Stimulated activated CD8-positive, alpha-beta memory T cell treated with anti-CD3 and anti-CD28 coated beads, Interleukin-4, amount 100 ng/mL, for 48 hours (primary cell): ENCODE results near the gene TLR1.
"Not testable (repeated sequence)": the region's sequence is repeated elsewhere in the genome, so short reads cannot be mapped to it uniquely, and the experiment has no call there.

ENCODE experiments used
- DNase-seq: peaks from one replicate; pipeline ENCODE4 v3.0.0-alpha.2; 2020

Gene TLR1

DNA sequence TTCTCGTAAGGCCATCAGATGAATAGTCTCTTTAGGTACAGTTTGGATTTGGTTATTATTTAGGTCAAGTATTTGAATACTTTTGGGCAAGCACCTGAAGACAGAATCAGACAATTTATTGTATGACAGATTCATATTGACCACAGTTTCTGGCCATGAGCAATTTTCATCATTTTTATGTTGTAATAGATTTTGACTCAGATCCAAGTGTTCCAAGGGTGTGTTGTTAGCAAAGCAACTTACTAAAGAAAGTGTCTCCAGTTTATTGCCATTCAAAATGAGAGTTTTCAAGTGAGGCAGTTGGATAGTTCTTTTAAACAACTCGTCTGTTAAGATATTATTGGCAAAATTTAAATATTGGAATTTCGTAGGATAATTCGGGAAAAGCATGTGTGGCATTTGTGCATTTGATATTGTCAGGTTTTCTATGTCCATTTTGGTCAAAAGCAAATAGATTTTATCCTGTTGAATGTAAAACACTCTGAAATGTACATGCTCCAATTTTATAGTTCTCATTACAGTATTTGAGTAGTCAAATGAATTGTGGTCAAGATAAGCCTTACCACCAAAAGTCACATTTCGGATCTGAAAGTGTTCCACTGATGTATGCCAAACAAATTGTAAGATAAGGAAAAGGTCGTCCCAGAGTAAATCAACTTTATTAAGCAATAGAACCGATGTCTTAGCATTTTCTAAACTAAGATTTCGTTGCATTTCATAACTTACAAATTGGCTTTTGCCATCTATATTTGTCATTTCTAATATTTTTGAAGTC is 30.2 kb downstream of the TLR1 start:
- DNase-seq: no peak

DNA sequence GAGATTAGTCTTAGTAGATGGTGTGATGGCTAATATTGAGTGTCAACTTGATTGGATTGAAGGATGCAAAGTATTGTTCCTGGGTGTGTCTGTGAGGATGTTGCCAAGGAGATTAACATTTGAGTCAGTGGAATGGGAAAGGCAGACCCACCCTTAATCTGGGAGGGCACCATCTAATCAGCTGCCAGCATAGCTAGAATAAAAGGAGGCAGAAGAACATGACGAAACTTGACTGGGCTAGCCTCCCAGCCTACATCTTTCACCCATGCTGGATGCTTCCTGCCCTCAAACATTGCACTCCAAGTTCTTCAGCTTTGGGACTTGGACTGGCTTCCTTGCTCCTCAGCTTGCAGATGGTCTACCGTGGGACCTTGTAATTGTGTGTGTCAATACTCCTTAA is 34.3 kb downstream of the TLR1 start:
- DNase-seq: not testable (repeated sequence)

DNA sequence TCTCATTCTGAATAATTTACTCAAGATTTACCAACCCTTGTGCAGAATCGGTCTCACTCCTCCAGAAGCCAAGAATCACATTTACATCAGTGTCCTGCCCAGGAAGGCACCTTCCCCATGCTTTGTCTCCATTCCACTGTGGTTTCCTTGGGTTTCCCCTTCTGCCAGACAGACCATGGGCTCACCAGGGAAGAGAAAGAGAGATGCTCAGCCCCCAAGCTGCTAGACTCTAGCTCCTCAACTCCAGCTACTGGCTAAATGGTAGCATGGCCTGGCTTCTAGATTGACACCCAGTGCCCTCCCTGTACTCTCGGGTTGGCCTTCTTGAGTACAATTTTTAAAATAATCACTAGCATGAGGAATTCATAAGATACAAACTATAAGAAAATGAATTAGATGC is 34.7 kb downstream of the TLR1 start:
- DNase-seq: no peak

DNA sequence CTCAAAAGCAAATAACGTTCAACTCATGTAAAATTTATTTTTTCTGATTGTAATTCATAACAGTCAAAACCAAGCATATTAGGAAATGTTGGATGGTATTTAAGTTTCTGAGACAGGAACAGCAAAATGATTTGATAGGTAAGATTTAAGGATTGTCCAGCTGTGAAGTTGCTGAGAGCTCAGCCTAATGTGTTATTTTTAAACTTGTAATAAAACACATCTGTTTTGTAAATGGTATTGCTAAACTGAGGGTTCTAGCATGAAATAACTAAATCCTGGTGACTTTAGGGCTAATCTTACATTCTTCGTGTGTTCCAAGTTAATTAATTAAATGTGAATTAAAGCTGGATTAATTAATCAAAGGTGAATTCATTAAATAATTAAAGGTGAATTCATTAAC is 35.1 kb downstream of the TLR1 start:
- DNase-seq: no peak

DNA sequence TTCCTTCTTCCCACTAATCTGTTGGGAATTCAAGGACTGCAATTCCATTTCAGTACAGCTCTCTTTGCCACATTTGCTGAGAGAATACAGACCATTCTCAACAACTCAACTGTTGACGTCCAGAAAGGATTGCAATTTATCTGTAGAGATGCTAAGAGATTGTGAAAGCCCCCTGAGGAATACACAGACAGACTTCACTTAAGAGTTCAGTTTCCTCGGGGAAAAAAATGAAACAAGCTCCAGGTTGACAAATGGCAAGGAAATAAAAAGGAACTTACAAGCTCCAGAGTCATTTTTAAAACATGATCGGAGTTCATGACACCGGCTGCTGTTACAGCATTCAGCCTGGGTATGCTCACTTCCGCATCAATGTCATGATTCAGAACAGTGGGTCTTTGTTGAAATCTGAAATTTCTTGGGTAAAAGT is 35.6 kb downstream of the TLR1 start:
- no peak for DNase-seq

DNA sequence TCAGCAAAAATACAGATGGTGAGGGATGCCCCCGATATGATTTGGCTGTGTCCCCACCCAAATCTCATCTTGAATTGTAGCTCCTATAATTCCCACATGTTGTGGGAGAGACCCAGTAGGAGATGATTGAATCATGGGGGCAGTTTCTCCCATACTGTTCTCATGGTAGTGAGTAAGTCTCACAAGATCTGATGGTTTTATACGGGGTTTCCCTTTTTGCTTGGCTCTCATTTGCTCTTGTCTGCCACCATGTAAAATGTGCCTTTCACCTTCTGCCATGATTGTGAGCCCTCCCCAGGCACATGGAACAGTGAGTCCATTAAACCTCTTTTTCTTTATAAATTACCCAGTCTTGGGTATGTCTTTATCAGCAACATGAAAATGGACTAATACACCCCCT is 37.7 kb downstream of the TLR1 start:
- DNase-seq: not testable (repeated sequence)

DNA sequence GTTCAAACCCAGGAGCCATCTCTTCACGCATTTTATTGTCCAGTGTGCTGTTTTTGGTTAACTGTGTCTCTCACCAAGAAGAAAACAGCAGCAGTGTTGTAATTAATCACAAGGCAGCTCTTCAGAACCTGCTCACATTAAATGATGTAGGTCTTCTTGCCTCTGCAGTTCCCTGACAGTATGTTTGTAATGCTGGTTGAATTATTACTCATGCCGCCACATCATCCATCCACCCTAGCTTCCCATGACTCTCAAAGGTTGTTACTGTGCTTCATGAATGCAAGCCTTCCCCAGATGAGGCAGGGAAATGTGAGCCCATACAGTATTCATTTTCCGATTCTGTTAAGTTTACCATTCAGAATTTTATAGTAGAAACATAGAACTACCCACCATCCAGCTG is 39.2 kb downstream of the TLR1 start:
- DNase-seq: no peak

DNA sequence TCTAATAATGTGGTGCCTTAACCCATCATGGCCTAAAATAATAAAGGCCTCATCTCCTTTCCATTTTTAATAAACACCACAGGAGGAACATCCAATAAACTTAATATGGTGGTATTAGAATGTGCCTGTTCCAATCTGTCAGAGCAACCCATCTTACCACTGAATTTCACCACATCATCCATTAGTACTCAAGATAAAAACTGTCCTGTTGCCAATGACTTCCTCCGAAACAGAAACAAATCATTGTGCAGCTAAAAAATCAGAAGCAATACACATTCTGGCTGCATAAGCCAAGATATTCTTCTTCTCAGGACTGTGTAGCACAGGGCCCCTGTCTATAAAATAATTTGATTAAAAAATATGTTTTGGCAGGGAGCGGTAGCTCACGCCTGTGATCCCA is 40.3 kb downstream of the TLR1 start:
- no peak for DNase-seq

DNA sequence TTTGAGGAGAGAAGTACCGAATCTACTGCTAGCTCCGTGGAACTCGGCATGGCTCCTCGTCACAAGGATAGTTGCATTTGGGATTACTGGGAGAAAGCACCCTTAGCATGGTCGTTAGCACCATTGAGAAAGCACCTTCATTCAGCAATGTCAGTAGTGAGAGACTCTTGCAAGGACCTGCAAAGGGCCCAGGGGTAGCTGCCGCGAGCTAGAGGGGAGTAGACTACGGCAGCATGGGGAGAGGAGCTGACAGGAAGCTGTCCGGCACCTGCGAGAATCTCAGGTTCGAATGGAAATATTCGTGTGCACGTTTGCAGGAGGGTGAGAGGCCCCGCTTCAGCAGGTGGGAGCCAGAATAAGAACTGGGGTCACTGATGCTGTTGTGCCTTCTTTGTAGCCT is 42.0 kb downstream of the TLR1 start:
- no peak for DNase-seq

DNA sequence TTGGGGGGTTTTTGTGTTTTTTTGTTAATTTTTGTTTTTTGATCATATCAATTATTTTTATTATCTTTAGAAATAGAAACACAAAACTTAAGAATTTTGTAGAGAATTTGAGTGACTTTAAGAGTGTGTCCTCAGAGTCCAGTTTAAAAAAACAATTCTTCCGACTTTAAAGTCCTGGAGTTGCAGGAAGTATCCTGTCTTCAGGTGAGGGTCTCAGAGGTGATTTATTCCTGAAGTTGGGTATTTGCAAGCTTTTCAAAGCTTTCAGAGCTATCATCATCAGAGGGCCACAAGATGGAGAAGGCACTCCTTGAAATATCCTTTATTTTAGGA is 44.8 kb downstream of the TLR1 start:
- no peak for DNase-seq

DNA sequence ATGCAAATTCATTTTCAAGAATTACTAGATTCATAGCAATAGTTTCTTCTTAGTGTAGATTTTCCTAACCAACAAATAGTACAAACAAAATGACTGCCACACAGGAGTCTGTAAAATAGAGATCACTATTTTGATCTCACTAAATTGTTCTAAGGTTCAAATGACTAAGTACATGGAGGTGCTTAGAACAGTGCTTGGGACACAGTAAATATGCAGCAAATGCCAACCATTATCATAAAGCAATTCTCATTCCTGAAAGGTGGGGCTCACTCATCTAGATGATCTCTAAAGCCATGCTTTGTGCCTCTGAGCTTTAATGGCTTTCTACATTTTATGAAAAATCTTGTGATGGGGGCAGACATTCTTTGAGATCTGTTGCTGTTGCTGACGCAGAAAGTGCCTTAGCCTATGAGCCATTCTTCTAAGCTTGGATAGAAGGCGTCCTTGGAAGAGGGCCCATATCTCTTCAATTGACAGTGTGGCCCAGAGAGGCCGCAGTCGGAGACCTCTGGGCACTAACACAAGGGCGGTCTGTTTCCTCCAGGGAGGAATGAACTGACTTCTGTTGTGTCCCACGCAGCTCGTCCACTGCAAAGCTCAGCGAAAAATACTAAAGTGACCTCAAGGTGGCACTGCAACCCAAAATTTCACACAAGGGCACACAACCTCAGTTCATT is 45.3 kb downstream of the TLR1 start:
- DNase-seq: peak; percentile 80

DNA sequence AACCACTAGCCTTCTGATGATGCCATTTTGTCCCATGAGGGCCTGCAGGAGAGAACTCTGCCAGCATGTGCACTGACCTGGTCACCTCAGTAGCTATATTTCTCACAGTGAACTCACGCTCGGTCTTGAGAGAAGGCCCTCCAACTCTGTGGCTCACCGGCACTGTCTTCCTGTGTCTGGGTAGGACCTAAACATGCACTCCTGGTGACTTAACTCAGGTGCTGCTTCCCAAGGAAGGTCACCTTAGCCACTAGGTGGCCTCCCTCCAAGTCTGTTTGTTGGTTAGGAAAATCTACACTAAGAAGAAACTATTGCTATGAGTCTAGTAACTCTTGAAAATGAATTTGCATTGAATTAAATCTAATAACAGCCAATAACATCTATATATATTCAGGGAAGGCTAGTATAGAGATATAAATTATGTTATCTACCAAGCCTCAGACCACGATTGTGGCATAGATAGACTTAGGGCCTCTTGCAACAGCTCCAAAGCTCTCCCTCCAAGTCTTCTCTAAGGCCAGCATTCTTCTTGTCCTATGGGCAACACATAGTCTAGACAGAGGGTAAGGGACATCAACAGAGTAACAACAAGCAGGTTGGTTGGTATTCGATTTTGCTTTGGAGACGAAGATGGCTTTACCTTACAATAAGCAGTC is 46.5 kb downstream of the TLR1 start:
- DNase-seq: no peak

DNA sequence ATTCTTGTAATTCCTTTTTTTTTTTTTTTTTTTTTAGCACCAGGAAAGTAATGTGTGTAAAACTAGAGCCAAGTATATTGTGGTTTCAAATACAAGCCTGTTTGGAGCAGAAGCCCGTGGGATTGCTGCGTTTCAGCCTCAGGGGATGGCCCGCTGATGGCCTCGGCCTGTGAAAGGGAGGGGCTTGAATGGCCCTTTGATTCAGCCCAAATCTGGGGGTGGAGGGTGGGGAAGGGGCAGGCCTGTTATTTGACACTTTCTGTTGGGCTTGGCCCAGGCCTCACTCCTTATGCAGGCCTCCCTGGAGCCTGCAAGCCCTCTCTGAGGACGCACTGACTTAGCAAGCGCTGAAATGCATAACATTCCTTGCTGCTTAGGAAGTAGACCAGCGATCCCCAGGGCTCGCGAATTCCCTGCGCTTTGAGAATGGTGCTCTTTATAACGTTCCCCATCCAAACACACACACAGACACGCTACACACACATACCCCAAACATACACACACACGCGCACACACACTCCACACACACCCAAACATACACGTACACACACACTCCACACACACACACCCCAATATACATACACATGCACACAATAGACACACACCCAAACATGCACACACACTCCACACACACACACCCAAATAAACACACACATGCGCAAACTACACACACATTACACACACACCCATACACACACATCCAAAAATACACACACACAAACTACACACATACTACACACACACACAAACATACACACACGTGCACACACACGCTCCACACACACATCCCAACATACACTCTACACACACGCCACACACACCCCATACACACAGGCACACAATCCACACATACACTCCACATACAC is 51.4 kb downstream of the TLR1 start:
- no peak for DNase-seq

DNA sequence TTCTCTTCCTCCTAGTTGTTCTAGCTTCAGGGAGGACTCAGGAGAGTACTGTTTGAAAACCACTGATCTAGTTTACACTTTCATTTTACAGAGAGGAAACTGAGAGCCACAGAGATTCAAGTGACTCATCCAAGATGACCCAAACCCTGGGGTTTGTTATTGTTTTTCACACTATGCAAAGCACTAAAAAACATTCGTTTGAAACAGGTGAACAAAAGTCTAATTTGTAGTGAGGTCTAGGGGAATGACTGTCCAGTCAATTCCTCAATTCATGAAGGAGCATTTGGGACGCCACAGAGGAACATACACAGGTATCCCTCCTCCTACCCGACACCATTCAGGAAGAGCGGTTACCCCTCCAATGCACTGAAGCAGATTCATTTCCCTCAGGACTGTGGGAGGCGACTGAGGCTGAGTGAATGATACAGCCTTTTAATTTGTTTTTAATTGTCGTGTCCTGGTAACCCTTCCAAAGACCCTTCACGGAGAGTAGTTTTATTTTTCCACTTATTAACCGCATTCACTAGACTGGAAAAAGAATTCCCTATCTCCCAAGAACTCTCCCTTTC is 52.1 kb downstream of the TLR1 start:
- DNase-seq: no peak

DNA sequence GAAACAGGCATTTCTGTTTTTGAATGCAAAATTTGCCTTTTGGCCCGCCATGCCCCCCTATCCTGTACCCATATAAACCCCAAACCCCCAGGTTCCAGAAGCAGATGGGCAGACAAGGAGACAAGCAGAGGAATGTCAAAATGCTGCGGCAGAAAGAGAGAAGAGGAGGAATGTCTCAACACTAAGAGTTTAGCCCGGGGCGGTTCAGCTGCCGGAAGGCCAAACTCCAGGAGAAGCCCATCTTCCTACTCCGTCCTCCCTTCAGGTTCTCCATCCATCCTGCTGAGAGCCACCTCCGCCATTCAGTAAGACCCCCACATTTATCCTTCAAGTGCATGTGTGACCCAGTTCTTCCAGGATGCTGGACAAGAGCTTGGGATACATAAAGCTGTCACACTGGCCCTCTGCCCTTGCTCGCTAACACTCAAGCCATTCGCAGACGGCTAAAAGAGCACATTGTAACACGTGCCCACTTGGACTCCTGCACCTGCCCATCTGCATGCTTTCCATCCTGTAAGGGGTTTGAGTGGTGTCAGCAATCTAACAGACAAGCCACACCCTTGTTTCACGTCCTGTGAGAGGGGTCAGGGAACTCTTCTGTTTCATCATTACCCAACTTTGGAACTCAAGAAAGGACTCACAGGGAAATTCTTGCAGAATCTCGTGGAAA is 53.1 kb downstream of the TLR1 start:
- DNase-seq: no peak

DNA sequence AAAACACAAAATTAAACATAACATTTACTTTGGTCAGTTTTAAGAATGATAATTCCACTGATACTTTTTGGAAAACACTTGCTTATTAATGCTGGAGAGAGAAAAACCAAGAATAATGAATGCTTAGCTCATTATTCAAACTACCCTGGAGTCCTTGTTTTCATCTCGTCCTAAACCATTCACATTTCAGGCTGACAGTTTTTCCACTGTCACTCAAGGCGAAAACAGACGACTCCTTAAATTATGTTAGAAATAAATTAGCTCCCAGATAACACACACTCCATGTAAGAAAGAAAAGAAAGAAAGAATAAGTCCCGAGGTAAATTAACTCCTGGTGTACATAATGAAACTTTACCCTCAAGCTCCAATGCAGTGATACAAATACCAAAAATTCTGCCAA is 55.3 kb downstream of the TLR1 start:
- DNase-seq: no peak

DNA sequence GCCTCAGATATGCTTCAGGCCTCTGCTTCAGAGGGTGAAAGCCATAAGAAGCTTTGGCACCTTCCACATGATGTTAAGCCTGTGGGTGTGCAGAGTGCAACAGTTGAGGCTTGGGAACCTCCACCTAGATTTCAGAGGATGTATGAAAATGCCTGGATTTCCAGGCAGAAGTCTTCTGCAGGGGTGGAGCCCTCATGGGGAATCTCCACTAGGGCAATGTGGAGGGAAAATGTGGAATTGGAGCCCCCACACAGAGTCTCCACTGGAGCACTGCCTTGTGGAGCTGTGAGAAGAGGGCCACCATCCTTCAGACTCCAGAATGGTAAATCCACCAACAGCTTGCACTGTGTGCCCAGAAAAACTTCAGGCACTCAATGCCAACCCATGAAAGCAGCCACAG is 57.0 kb downstream of the TLR1 start:
- no peak for DNase-seq
